BE2C (cell line): ENCODE measurements around the gene POT1.

Experiments
- DNase-seq: peaks from one replicate; pipeline ENCODE4 v3.0.0-alpha.2; 2020
- H3K27me3 ChIP-seq: fragments of 250-450 bp; sonication (Bioruptor Pico); 2 replicates; pipeline ENCODE4 v1.5.1; 2020; ENCODE audit warnings: mild to moderate bottlenecking
- H3K36me3 ChIP-seq: fragments of 250-450 bp; sonication (Bioruptor Pico); 2 replicates; pipeline ENCODE4 v1.5.1; 2020; ENCODE audit warnings: mild to moderate bottlenecking
- H3K4me1 ChIP-seq: fragments of 250-450 bp; sonication (Bioruptor Pico); 2 replicates; pipeline ENCODE4 v1.5.1; 2020
- H3K4me3 ChIP-seq: 2 replicates; pipeline ENCODE4 v1.5.1; 2011; ENCODE audit warnings: low read depth, low read length
- H3K9me3 ChIP-seq: fragments of 250-450 bp; sonication (Bioruptor Pico); 2 replicates; pipeline ENCODE4 v1.5.1; 2020
- TF ChIP-seq, protein P1 (sequence below): IDR thresholded peaks from 2 replicates; pipeline ENCODE4 v1.5.1; 2012; ENCODE audit warnings: mild to moderate bottlenecking, low read depth, low read length

The POT1 gene

DNA sequence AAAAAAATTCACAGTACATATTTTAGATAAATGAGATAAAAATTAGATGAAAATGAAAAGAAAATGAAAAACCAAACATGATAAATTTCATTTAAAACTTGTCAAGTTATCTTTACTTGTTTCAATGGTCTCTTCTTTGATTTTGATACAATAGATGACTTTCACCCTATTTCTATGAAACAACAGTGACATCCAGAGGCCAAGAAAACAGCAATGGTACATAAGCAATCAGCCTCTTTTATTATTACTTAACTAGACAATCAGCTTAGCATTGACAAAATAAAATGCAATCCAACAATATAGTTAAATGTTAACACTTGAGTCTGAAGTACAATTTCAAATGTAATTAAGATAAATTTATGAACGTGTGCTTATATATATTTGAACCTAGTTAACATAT lies 89.2 kb downstream of the POT1 start:
- DNase-seq, result no peak

DNA sequence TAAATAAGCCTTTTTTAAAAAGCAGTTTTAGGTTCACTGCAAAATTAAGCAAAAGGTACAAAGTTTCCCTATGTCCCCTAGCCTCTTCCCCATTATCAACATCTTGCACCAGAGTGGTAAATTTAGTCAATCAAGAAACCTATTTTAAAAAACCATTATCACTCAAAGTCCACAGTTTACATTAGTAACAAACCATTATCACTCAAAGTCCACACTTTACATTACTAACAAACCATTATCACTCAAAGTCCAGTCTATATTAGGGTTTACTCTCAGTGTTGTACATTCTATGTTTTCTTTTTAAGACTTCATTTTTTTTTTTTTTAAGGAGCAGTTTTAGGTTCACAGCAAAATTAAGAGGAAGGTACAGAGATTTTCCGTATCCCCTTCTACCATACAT lies 89.9 kb downstream of the POT1 start:
- Histone ChIP-seq H3K27me3 (no peaks in the 10 kb centered on the region), H3K4me1 (no peaks in the 10 kb centered on the region), H3K9me3 (no peaks in the 10 kb centered on the region), H3K4me3 (no peak overlapping the region), H3K36me3 (no peaks in the 10 kb centered on the region; the same call in 1 of the 2 replicates)
- DNase-seq, result no peak
- TF ChIP-seq, protein P1, sequence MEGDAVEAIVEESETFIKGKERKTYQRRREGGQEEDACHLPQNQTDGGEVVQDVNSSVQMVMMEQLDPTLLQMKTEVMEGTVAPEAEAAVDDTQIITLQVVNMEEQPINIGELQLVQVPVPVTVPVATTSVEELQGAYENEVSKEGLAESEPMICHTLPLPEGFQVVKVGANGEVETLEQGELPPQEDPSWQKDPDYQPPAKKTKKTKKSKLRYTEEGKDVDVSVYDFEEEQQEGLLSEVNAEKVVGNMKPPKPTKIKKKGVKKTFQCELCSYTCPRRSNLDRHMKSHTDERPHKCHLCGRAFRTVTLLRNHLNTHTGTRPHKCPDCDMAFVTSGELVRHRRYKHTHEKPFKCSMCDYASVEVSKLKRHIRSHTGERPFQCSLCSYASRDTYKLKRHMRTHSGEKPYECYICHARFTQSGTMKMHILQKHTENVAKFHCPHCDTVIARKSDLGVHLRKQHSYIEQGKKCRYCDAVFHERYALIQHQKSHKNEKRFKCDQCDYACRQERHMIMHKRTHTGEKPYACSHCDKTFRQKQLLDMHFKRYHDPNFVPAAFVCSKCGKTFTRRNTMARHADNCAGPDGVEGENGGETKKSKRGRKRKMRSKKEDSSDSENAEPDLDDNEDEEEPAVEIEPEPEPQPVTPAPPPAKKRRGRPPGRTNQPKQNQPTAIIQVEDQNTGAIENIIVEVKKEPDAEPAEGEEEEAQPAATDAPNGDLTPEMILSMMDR, result no peak

More for the DNA sequence above, 89.2 kb downstream of the POT1 start:
- Histone ChIP-seq H3K27me3 (no peaks in the 10 kb centered on the region), H3K36me3 (no peaks in the 10 kb centered on the region), H3K4me3 (no peak overlapping the region), H3K9me3 (no peaks in the 10 kb centered on the region), H3K4me1 (no peaks in the 10 kb centered on the region)
- TF ChIP-seq, protein P1, result peak; percentile 33; the same call in 1 of the 2 replicates

DNA sequence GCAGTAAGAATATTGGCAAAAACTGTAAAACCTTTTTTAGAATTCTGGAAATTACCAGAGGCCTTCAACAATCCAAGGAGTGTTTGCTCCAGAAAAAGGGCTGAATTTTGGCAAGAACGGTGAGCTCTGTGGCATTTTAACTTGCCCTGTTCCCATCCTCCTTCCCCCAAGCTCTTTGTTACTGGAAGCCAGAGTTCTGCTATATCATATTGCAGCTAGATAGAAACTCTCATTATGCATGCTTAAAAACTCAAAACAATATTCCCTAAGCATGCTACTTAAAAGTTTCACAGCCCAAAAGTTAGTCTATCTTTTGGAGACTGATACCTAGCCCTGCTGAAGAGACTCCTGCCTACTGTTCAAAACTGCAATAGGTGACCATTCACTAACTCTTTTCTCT lies 93.5 kb downstream of the POT1 start:
- no peaks in the 10 kb centered on the region for H3K27me3 ChIP-seq
- TF ChIP-seq, protein P1, result no peak
- no peak for DNase-seq
- no peaks in the 10 kb centered on the region for H3K9me3 ChIP-seq
- H3K4me1 ChIP-seq, result no peaks in the 10 kb centered on the region
- no peak overlapping the region for H3K4me3 ChIP-seq
- H3K36me3 ChIP-seq, result no peaks in the 10 kb centered on the region; the same call in 1 of the 2 replicates

DNA sequence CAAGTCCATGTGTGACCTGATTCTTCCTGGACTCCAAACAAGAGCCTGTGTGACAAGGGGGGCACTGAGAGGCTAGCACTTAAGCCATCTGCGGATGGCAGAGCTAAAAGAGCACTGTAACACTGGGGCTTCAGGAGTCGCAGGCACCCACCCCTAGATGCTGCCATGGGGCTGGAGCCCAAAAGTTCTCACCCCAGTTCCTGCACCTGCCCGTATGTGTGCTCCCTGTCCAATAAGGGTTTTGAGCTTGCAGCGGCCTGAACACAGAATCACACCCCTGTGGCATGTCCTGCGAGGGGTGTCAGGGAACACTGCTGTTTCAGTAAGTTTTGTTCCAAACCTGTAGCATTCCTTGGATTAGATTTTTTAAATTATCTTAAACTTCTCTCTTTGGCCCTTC lies 110.8 kb downstream of the POT1 start:
- Histone ChIP-seq H3K27me3 (no peaks in the 10 kb centered on the region), H3K4me1 (no peaks in the 10 kb centered on the region), H3K4me3 (no peak overlapping the region), H3K36me3 (no peaks in the 10 kb centered on the region; the same call in 1 of the 2 replicates), H3K9me3 (no peaks in the 10 kb centered on the region)
- TF ChIP-seq, protein P1, result no peak
- no peak for DNase-seq

DNA sequence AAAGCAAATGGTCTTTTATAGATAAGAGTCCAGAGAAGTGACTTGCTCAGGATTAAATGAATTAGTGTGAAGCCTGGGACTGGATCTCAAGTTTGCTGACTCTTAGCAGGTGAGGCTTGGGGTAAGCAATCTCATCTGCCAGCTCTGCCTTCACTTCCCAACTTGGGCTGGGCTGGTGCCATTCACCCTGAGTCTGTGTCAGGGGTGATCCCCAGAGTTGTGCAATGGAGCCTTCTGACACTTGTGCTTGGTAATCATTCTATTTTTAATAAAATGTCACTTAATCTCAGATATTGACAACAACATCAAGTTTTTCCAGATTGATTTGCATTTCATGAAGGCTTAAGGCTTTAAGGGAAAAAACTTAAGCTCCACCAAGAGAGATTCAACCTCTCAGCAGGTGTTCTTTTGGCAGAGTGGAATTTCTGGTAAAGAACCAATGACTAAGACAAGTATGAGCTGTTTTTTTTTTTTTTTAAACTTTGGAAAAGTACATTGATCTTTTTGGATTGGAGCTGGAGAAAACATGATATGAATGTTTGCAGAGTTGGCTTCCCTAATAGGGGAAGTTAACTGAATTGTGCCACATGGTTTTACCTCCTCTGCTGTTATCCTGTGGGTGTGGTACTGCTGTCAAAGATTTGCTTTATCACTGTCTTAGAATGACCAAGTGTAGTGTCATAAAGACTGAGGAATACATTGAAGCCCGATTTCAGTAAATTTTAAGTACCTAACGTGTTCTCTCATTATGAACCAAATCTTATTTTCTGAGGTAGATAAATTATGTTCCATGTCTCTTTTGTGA lies 115.4 kb downstream of the POT1 start:
- Histone ChIP-seq H3K4me1 (no peaks in the 10 kb centered on the region), H3K36me3 (no peaks in the 10 kb centered on the region), H3K9me3 (no peaks in the 10 kb centered on the region), H3K27me3 (no peaks in the 10 kb centered on the region), H3K4me3 (no peak overlapping the region)
- no peak for DNase-seq
- TF ChIP-seq, protein P1, result no peak

DNA sequence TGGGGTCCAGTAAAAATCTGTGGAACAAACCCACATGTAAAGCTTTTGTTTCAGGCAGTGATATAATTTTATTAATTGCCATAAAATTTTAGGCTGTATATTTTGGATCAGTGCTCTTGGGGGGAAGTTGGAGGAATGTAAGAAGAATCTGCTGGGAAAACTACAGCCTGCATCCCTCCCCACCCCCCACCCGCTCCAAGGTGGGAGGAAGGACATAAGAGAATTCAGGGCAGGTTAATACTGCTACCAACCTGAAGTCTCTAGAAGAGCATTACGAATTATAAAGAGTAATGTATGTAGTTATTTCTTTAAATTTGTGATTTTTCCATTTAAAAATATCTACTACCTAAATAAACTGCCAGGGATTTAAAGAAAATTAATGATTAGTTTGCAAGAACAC lies 116.9 kb downstream of the POT1 start:
- Histone ChIP-seq H3K9me3 (no peaks in the 10 kb centered on the region), H3K36me3 (no peaks in the 10 kb centered on the region), H3K4me1 (no peaks in the 10 kb centered on the region), H3K27me3 (no peaks in the 10 kb centered on the region), H3K4me3 (no peak overlapping the region)
- TF ChIP-seq, protein P1, result no peak
- DNase-seq, result no peak
